Hepatocyte (in vitro differentiated cells): ENCODE measurements around the gene ELAVL3. TPM values are rescaled to one million over a fixed set of nuclear protein-coding genes. Genes with fewer than 3 reads are reported as not detected.
"Not testable (repeated sequence)": the region's sequence is repeated elsewhere in the genome, so short reads cannot be mapped to it uniquely, and the experiment has no call there.

Experiments used
- DNase-seq: peaks from one replicate; pipeline ENCODE4 v3.0.0-alpha.2; 2016; ENCODE audit warnings: low spot score
- H2AFZ ChIP-seq: fragments of 200-600 bp; sonication (generic); 2 replicates; pipeline ENCODE4 v1.6.0; 2016; ENCODE audit warnings: antibody characterized with exemption, mild to moderate bottlenecking
- H3K27ac ChIP-seq: fragments of 200-600 bp; sonication (generic); 2 replicates; pipeline ENCODE4 v1.5.1; 2016; ENCODE audit warnings: mild to moderate bottlenecking
- H3K27me3 ChIP-seq: fragments of 200-600 bp; sonication (generic); 2 replicates; pipeline ENCODE4 v1.6.1; 2016
- H3K36me3 ChIP-seq: fragments of 200-600 bp; sonication (generic); replicated peaks from 2 replicates; pipeline ENCODE4 v1.5.1; 2016; ENCODE audit warnings: low read depth; ENCODE audit not compliant: insufficient read depth
- H3K4me1 ChIP-seq: fragments of 200-600 bp; sonication (generic); 2 replicates; pipeline ENCODE4 v1.5.1; 2016; ENCODE audit warnings: mild to moderate bottlenecking, moderate library complexity; ENCODE audit not compliant: insufficient read depth
- H3K4me2 ChIP-seq: fragments of 200-600 bp; sonication (generic); 2 replicates; pipeline ENCODE4 v1.6.0; 2016
- H3K4me3 ChIP-seq: fragments of 200-600 bp; sonication (generic); 2 replicates; pipeline ENCODE4 v1.5.1; 2016; ENCODE audit warnings: mild to moderate bottlenecking
- H3K79me2 ChIP-seq: fragments of 200-600 bp; sonication (generic); 2 replicates; pipeline ENCODE4 v1.6.0; 2017; ENCODE audit warnings: mild to moderate bottlenecking
- H3K9me2 ChIP-seq: fragments of 200-600 bp; sonication (generic); replicated peaks from 2 replicates; pipeline ENCODE4 v1.6.0; 2017; ENCODE audit warnings: mild to moderate bottlenecking; ENCODE audit not compliant: insufficient read depth
- H3K9me3 ChIP-seq: fragments of 200-600 bp; sonication (generic); 2 replicates; pipeline ENCODE4 v1.5.1; 2016; ENCODE audit warnings: low read depth, mild to moderate bottlenecking
- H4K20me1 ChIP-seq: fragments of 200-600 bp; sonication (generic); 2 replicates; pipeline ENCODE4 v1.6.0; 2016; ENCODE audit warnings: mild to moderate bottlenecking; ENCODE audit not compliant: insufficient read depth, poor library complexity, severe bottlenecking
- CTCF ChIP-seq: fragments of 200-600 bp; sonication (generic); IDR thresholded peaks from 2 replicates; pipeline ENCODE4 v1.5.1; 2016; ENCODE audit warnings: antibody characterized with exemption, mild to moderate bottlenecking; ENCODE audit not compliant: poor library complexity
- EZH2 ChIP-seq: fragments of 200-600 bp; sonication (generic); IDR thresholded peaks from 2 replicates; pipeline ENCODE4 v1.6.1; 2016; ENCODE audit warnings: antibody characterized with exemption, mild to moderate bottlenecking, borderline replicate concordance
- EZH2phosphoT487 ChIP-seq: fragments of 200-600 bp; sonication (generic); IDR thresholded peaks from one replicate; pipeline ENCODE4 v1.6.1; 2018; ENCODE audit warnings: antibody characterized with exemption, mild to moderate bottlenecking, low read depth, moderate library complexity; ENCODE audit not compliant: unreplicated experiment, severe bottlenecking
- WGBS: methylation state at CpG from one replicate; pipeline ENCODE4 v1.1.6; 2016; ENCODE audit warnings: low lambda C conversion rate; ENCODE audit errors: missing lambda C conversion rate; 5-methylcytosine and 5-hydroxymethylcytosine counted together
- polyA plus RNA-seq: library from polyadenylated mRNA; unstranded; fragments of >200 nt; fragmentation: Nextera tagmentation; extraction: Ambion mirVana; gene quantifications from 2 replicates; pipeline ENCODE4 v1.2.1, GENCODE V29; 2016
- total RNA-seq: library from RNA; depleted of rRNA; stranded (reverse); fragments of >200 nt; gene quantifications from 2 replicates; pipeline ENCODE4 v1.2.3, GENCODE V29; 2014

ELAVL3 gene
- total and polyA plus RNA-seq, 2 experiments from 2014 or later: 0.11 to 0.30 TPM

DNA sequence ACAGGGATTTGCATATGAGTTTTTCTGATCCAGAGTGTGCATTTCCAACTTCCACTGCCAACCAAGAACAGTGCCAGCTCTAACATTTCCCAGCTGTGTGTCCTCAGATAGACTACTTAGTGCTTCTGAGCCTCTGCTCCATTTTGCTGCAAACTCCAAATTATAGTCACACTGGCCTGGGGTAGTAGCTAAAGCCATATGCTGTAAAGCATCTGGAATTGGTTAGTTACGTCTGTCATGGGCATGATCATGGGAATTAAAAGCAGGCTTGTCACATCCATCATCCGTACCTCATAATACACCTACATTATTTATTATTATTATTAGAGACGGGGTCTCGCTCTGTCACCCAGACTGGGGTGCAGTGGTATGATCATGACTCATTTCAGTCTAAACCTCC lies 7.1 kb downstream of the ELAVL3 start:
- no peak overlapping the region for H3K27ac ChIP-seq
- H3K4me1 ChIP-seq: no peaks in the 10 kb centered on the region
- TF ChIP-seq EZH2: no peak
- TF ChIP-seq CTCF: no peak
- TF ChIP-seq EZH2phosphoT487: no peak
- no peaks in the 10 kb centered on the region for H3K9me3 ChIP-seq
- DNase-seq: no peak
- peaks cover 14% of the 10 kb centered on the region for H3K27me3 ChIP-seq
- no peaks in the 10 kb centered on the region for H3K9me2 ChIP-seq
- H3K4me3 ChIP-seq: no peak overlapping the region
- H4K20me1 ChIP-seq: no peaks in the 10 kb centered on the region
- H2AFZ ChIP-seq: no peak overlapping the region
- H3K36me3 ChIP-seq: no peaks in the 10 kb centered on the region
- H3K79me2 ChIP-seq: no peaks in the 10 kb centered on the region
- 52% methylated on average over 4 of the region's 4 CpGs for WGBS
- no peak overlapping the region for H3K4me2 ChIP-seq

DNA sequence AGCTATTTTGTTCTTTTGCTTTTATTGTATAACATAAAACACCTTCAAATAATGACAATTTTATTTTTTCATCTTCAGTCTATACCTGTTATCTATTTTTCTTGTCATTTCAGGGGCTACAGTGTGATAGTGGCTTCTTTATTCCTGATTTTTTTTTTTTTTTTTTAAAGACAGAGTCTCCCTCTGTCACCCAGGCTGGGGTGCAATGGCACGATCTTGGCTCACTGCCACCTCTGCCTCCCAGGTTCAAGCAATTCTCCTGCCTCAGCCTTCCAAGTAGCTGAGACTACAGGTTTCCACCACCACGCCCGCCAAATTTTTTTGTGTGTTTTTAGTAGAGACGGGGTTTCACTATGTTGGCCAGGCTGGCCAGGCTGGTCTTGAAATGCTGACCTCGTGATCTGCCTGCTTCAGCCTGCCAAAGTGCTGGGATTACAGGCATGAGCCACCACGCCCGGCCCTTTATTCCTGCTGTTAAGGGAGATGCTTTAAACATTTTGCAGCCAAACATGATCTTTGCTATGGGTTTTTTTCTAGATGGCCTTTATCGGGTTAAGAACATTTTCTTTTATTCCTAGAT lies 12.5 kb downstream of the ELAVL3 start:
- not testable (repeated sequence) for H2AFZ ChIP-seq, H3K4me2 ChIP-seq, H3K4me3 ChIP-seq, H3K9me2 ChIP-seq, DNase-seq, H3K27me3 ChIP-seq, H4K20me1 ChIP-seq, H3K27ac ChIP-seq, H3K36me3 ChIP-seq, H3K9me3 ChIP-seq, H3K4me1 ChIP-seq, H3K79me2 ChIP-seq
- 81% methylated on average over 8 of the region's 8 CpGs for WGBS

- H3K4me2 ChIP-seq: no peak overlapping the region
- WGBS: 82% methylated on average over 6 of the region's 8 CpGs
- H3K79me2 ChIP-seq: no peaks in the 10 kb centered on the region
- H3K27ac ChIP-seq: no peak overlapping the region
- no peak overlapping the region for H2AFZ ChIP-seq
- no peak for DNase-seq
- H3K36me3 ChIP-seq: no peaks in the 10 kb centered on the region
- H3K4me1 ChIP-seq: no peaks in the 10 kb centered on the region
- no peaks in the 10 kb centered on the region for H3K27me3 ChIP-seq
- H4K20me1 ChIP-seq: no peaks in the 10 kb centered on the region
- H3K9me2 ChIP-seq: no peaks in the 10 kb centered on the region
- H3K9me3 ChIP-seq: no peaks in the 10 kb centered on the region
- no peak overlapping the region for H3K4me3 ChIP-seq
- TF ChIP-seq EZH2 (no peak), EZH2phosphoT487 (no peak), CTCF (no peak)
Measured at GRCh38 chr19:11465600-11465999, 15.2 kb downstream of the ELAVL3 start.

DNA sequence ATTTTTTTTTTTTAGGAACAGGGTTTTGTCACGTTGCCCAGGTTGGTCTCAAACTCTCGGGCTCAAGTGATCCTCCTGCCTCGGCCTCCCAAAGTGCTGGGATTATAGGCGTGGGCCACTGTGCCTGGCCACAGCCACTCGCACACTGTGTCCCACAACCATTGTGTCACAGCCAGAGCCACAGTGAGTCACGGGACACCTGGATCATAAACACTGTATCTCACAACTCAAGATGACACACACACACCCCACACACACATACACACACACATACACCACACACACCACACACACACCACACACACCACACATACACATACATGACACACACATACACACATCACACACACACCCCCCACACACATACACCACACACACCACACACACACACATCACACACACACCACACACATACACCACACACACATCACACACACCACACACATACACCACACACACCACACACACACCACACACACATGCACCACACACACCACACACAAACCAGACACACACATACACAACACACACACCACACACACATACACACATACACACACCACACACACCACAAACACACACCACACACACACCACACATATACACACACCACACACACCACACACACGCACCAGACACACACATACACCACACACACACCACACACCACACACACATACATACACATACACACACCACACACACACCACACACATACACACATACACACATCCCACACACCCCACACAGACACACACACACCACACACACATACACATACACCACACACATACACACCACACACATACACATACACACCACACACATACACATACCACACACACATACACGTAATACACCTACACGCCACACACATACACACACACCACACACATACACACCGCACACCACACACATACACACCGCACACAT lies 16.2 kb downstream of the ELAVL3 start:
- no peak overlapping the region for H3K27ac ChIP-seq
- H2AFZ ChIP-seq: no peak overlapping the region
- H3K4me2 ChIP-seq: no peak overlapping the region
- no peaks in the 10 kb centered on the region for H3K36me3 ChIP-seq
- H3K79me2 ChIP-seq: no peaks in the 10 kb centered on the region
- TF ChIP-seq EZH2phosphoT487 (no peak), EZH2 (no peak), CTCF (no peak)
- no peaks in the 10 kb centered on the region for H4K20me1 ChIP-seq
- 88% methylated on average over 8 of the region's 11 CpGs for WGBS
- no peaks in the 10 kb centered on the region for H3K9me2 ChIP-seq
- no peaks in the 10 kb centered on the region for H3K27me3 ChIP-seq
- H3K9me3 ChIP-seq: no peaks in the 10 kb centered on the region
- H3K4me3 ChIP-seq: no peak overlapping the region
- H3K4me1 ChIP-seq: no peaks in the 10 kb centered on the region
- no peak for DNase-seq
